ENCODE measurements around the gene PAXIP1.
"Not testable (repeated sequence)": the region's sequence is repeated elsewhere in the genome, so short reads cannot be mapped to it uniquely, and the experiment has no call there.

The PAXIP1 gene, protein sequence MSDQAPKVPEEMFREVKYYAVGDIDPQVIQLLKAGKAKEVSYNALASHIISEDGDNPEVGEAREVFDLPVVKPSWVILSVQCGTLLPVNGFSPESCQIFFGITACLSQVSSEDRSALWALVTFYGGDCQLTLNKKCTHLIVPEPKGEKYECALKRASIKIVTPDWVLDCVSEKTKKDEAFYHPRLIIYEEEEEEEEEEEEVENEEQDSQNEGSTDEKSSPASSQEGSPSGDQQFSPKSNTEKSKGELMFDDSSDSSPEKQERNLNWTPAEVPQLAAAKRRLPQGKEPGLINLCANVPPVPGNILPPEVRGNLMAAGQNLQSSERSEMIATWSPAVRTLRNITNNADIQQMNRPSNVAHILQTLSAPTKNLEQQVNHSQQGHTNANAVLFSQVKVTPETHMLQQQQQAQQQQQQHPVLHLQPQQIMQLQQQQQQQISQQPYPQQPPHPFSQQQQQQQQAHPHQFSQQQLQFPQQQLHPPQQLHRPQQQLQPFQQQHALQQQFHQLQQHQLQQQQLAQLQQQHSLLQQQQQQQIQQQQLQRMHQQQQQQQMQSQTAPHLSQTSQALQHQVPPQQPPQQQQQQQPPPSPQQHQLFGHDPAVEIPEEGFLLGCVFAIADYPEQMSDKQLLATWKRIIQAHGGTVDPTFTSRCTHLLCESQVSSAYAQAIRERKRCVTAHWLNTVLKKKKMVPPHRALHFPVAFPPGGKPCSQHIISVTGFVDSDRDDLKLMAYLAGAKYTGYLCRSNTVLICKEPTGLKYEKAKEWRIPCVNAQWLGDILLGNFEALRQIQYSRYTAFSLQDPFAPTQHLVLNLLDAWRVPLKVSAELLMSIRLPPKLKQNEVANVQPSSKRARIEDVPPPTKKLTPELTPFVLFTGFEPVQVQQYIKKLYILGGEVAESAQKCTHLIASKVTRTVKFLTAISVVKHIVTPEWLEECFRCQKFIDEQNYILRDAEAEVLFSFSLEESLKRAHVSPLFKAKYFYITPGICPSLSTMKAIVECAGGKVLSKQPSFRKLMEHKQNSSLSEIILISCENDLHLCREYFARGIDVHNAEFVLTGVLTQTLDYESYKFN

DNA sequence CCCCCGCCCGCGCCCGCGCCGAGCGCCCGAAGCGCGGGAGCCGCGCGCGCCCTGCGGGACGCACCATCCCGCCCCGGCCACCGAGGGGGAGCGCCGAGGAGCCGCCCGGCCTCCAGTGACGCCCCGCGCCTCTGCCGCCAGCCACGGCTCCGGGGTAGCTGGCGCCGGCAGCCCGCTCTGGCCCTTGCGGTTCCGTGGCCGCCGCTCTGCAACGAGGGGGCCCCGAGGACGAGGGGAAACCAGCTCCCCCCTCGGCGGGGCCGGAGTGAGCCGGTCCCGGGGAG lies at the start of gene PAXIP1:
PAXIP1 (minus strand) TSS at position 33 of the 284 bp plus-strand sequence. CDS start 195 bp downstream, outside the sequence.
- Mint-ChIP-seq H3K4me3 (peak within 1 kb of the TSS; percentile 89), H3K27me3 (no peaks in the 10 kb centered on the region), H3K9me3 (no peaks in the 10 kb centered on the region), H3K4me1 (peaks cover 9% of the 10 kb centered on the region), H3K27ac (peak within 1 kb of the TSS; percentile 92 to 98)
- ATAC-seq (peak; percentile 79), DNase-seq (peak in 1 of 2 donors; percentile 82)

DNA sequence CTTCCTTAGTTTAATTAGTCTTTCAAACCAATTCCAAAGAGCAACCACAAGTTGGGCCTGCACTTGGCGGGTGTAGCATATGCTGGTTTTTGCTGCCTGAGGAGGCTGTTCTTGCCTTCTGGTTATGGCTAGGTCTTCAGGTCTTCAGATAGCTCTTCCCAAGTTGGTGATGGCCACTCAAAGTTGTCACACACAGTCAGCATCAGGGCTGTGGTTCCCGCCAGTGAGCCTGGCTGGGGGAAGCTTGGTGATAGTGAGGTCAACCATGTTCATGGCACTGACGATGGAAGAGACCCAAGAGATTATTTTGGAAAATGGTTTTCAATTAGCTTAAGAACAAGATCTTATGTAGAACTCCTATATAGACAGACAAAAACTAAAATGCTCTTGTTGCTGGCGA lies 48.4 kb upstream of the PAXIP1 start:
- DNase-seq (no peak), ATAC-seq (no peak)
- H3K4me3 Mint-ChIP-seq, result no peak overlapping the region
- peaks cover 7% of the 10 kb centered on the region for H3K27me3 Mint-ChIP-seq
- H3K4me1 Mint-ChIP-seq, result no peaks in the 10 kb centered on the region
- no peak overlapping the region for H3K27ac Mint-ChIP-seq
- H3K9me3 Mint-ChIP-seq, result no peaks in the 10 kb centered on the region

DNA sequence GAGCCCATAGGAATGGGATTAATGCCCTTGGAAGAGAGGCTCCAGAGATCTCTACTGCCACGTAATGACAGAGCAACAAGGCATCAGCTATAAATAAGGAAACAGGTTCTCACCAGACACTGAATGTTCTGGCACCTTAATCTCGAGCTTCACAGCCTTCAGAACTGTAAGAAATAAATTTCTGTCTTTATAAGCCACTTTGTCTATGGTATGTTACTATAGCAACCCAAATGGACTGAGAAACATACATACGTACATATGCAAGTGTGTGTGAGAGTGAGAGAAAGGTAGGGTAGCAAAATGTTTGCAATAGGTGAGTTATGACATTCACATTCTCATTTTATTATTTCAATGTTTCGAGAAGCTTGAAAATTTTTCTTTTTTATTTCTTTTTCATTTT lies 45.1 kb upstream of the PAXIP1 start:
- no peak for ATAC-seq
- Mint-ChIP-seq H3K27me3 (peaks cover 10% of the 10 kb centered on the region), H3K4me3 (no peak overlapping the region), H3K27ac (peak overlapping the region in 1 of 2 donors; percentile 54), H3K4me1 (no peaks in the 10 kb centered on the region), H3K9me3 (no peaks in the 10 kb centered on the region)
- no peak for DNase-seq

DNA sequence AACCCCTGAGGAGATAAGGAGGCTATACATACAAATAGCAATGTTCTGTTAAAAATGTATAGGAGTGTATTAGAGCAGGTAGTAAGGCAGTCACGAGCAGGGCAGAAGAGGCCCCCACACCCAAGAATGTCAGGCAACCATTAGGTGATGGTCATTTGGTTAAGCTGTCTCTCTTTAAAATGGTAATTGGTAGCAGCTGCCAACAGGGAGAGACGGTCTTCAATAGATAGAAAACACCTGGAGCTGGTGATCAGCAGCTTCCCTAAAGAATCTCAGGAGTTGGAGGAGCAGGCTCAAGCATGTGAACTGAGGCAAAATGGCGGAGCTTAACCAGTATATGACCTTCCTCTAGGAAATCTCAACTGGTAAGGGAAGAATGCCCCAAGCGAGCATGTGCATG lies 40.8 kb upstream of the PAXIP1 start:
- no peaks in the 10 kb centered on the region for H3K9me3 Mint-ChIP-seq
- no peak overlapping the region for H3K27ac Mint-ChIP-seq
- H3K4me3 Mint-ChIP-seq, result no peak overlapping the region
- no peak for ATAC-seq
- peaks cover 21% of the 10 kb centered on the region for H3K27me3 Mint-ChIP-seq
- no peaks in the 10 kb centered on the region for H3K4me1 Mint-ChIP-seq
- DNase-seq, result no peak

DNA sequence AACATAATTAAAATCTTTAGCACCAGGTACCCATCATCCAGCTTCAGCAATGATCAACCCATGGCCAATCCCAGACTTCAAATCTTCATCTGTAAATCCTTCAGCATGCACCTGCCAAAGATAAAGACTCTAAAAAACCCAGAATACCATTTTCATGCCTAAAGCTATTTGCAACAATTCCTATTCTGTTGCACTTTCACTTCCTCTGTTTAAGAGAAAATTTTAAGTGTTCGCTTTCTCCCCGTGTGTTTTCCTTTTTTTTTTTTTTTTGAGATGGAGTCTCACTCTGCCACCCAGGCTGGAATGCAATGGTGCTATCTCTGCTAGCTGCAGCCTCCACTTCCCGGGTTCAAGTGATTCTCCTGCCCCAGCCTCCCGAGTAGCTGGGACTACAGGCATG lies 35.4 kb upstream of the PAXIP1 start:
- Mint-ChIP-seq H3K9me3 (no peaks in the 10 kb centered on the region), H3K4me1 (no peaks in the 10 kb centered on the region), H3K4me3 (no peak overlapping the region), H3K27me3 (peaks cover 21% of the 10 kb centered on the region), H3K27ac (no peak overlapping the region)
- DNase-seq (no peak), ATAC-seq (no peak)

DNA sequence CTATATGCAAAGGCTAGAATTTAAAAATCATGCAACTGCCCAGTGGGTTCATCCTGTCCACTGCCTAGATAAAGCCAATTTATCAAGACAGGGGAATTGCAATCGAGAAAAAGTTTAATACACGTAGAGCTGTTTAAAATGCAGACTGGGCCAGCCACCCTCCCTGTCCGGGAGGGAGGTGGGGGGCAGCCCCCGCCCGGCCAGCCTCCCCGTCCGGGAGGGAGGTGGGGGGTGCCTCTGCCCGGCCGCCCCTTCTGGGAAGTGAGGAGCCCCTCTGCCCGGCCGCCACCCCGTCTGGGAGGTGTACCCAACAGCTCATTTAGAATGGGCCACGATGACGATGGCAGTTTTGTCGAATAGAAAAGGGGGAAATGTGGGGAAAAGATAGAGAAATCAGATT lies 31.6 kb upstream of the PAXIP1 start:
- H3K4me3 Mint-ChIP-seq, H3K27ac Mint-ChIP-seq, ATAC-seq, H3K4me1 Mint-ChIP-seq, DNase-seq, H3K9me3 Mint-ChIP-seq: not testable (repeated sequence)
- peaks cover 14% of the 10 kb centered on the region for H3K27me3 Mint-ChIP-seq

DNA sequence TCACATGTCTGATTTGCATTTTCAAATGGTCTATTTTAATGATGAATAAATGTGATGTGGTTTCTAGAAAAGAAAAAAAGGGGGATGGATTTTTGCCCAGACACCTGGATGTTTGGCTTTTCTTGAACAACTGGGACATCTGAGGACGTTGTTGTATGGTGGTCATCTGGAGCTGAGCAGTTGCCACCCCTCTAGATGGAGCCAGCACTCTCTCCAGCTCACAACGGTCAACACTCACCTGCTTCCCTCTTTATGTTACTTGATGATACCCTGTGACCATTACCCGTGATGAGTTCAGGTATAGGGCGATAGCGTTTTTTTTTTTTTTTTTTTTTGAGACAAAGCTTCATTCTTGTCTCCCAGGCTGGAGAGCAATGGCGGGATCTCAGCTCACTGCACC lies 30.1 kb upstream of the PAXIP1 start:
- H3K9me3 Mint-ChIP-seq, result peaks cover 0 to 4% of the 10 kb centered on the region in 2 donors
- ATAC-seq (no peak), DNase-seq (no peak)
- H3K4me1 Mint-ChIP-seq, result no peaks in the 10 kb centered on the region
- no peak overlapping the region for H3K27ac Mint-ChIP-seq
- peaks cover 12% of the 10 kb centered on the region for H3K27me3 Mint-ChIP-seq
- no peak overlapping the region for H3K4me3 Mint-ChIP-seq

DNA sequence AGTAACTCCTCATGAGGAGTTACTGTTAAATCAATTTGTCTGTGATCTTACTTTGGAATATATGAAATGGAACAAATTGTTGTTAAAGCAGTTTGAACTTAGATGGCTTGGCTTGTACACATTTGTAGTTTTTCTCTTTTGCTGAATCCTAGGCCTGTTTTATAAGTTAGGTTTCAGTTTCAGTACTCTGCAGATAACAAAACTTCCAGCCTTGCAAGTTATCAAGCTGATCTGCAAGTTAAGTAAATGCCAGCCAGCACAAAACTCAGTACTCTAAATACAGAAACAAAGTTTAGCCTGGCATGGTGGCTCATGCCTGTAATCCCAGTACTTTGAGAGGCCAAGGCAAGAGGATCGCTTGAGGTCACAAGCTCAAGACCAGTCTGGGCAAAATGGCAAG lies 25.0 kb upstream of the PAXIP1 start:
- DNase-seq (no peak), ATAC-seq (no peak)
- H3K27ac Mint-ChIP-seq, result no peak overlapping the region
- peaks cover 6% of the 10 kb centered on the region for H3K27me3 Mint-ChIP-seq
- peaks cover 0 to 4% of the 10 kb centered on the region in 2 donors for H3K9me3 Mint-ChIP-seq
- no peaks in the 10 kb centered on the region for H3K4me1 Mint-ChIP-seq
- H3K4me3 Mint-ChIP-seq, result no peak overlapping the region

DNA sequence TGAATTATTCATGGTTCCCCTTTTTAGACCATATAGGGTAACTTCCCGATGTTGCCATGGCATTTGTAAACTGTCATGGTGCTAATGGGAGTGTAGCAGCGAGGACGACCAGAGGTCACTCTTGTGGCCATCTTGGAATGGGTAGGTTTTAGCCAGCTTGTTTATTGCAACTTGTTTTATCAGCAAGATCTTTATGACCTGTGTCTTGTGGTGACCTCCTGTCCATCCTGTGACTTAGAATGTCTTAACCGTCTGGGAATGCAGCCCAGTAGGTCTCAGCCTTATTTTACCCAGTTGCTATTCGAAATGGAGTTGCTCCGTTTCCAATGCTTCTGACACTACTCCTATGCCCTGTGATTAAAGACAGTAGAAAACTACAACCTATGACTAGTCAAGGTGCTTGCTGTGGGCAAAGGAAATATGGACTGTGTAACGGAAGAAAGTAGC lies 18.8 kb upstream of the PAXIP1 start:
- ATAC-seq (no peak), DNase-seq (no peak)
- H3K4me1 Mint-ChIP-seq, result no peaks in the 10 kb centered on the region
- no peak overlapping the region for H3K27ac Mint-ChIP-seq
- H3K4me3 Mint-ChIP-seq, result no peak overlapping the region
- H3K9me3 Mint-ChIP-seq, result no peaks in the 10 kb centered on the region
- H3K27me3 Mint-ChIP-seq, result no peaks in the 10 kb centered on the region

DNA sequence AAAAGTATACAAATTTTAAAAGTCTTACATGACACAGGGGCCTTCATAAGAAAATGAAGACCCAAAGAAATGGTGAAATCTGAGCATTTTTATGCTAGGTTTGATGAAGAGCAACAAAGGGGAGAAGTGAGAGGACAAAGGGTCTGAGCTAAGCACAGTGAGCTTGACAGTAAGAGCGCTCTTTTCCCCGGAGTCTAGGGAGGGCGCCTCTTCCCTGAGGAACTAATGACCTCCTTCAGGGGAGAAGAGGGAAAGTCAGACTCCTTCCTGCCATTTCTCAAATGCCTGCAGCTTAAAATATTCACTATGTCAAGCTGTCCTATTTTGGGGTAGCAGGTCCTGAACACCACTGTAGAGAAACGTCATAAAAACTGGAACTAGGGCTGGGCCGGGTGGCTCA lies 18.1 kb upstream of the PAXIP1 start:
- no peak overlapping the region for H3K27ac Mint-ChIP-seq
- H3K9me3 Mint-ChIP-seq, result no peaks in the 10 kb centered on the region
- no peaks in the 10 kb centered on the region for H3K27me3 Mint-ChIP-seq
- H3K4me3 Mint-ChIP-seq, result no peak overlapping the region
- ATAC-seq (no peak), DNase-seq (no peak)
- H3K4me1 Mint-ChIP-seq, result no peaks in the 10 kb centered on the region

DNA sequence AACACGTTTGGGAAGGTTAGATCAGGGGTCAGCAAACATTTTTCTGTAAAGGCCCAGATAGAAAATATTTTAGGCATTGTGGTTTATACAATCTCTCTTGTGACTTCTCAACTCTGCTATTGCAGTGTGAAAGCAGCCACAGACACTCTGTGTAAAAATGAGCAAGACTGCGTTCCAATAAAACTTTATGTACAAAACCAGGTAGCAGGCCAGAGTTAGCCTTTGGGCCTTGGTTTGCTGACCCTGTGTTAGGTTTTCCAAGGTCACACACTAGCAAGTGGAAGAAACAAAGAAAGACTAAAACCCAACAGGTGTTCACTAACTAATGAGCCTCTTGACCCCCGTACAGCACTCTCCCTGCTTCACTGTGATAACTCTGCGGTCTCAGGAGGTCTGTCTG lies 14.9 kb upstream of the PAXIP1 start:
- H3K9me3 Mint-ChIP-seq, result no peaks in the 10 kb centered on the region
- H3K4me1 Mint-ChIP-seq, result no peaks in the 10 kb centered on the region
- no peak overlapping the region for H3K27ac Mint-ChIP-seq
- no peak overlapping the region for H3K4me3 Mint-ChIP-seq
- DNase-seq, result no peak
- ATAC-seq, result no peak
- no peaks in the 10 kb centered on the region for H3K27me3 Mint-ChIP-seq

DNA sequence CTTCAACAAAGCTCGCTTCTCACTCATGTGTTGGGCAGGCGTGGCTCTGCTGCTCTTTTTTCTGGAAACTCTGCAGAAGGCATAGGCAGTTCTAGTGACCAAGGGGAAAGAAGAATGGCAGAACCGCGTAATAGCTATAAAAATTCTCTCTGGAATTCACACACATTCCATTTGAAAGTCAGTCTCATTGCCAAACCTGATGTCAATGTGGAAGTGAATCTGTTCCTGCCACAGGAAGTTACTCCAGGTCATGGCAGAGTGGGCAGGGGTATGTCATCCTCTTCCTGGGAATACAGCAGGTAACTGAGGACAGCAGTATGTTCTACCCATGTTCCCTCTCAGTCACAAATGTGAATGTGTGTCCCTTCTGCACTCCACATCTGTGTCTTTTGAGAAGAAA lies 8.2 kb upstream of the PAXIP1 start:
- no peak overlapping the region for H3K27ac Mint-ChIP-seq
- no peak overlapping the region for H3K4me3 Mint-ChIP-seq
- no peaks in the 10 kb centered on the region for H3K27me3 Mint-ChIP-seq
- no peaks in the 10 kb centered on the region for H3K9me3 Mint-ChIP-seq
- ATAC-seq (no peak), DNase-seq (no peak)
- H3K4me1 Mint-ChIP-seq, result no peaks in the 10 kb centered on the region

DNA sequence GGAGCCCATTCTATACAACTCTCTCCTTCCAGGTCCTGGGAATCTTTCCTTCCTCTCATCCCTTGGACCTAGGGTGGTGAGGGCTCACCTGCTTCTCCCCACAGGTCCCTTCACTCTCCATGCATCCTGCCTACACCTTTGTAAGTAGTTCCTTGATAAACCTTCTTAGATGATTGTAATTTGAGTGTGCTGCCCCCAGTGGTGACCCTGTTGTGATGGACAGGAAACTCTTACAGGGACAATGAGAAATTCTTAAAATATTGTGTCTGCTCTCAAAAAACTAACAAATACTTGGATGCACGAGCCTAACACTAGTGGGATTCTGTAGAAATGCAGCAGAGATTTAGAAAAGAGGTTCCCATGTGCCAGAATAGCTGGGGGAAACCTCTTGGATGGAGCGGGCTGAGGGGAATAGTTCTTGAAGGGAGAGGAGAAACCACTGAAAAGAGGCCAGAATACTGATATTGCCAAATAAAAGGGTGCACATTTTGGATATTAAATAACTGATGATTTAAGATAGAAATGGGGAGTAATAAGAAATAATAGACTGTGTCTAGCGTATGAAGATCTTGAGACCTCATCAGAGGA lies 6.7 kb upstream of the PAXIP1 start:
- Mint-ChIP-seq H3K27ac (no peak overlapping the region), H3K9me3 (no peaks in the 10 kb centered on the region), H3K4me1 (peaks cover 2% of the 10 kb centered on the region), H3K27me3 (no peaks in the 10 kb centered on the region), H3K4me3 (no peak overlapping the region)
- DNase-seq, result no peak
- no peak for ATAC-seq

DNA sequence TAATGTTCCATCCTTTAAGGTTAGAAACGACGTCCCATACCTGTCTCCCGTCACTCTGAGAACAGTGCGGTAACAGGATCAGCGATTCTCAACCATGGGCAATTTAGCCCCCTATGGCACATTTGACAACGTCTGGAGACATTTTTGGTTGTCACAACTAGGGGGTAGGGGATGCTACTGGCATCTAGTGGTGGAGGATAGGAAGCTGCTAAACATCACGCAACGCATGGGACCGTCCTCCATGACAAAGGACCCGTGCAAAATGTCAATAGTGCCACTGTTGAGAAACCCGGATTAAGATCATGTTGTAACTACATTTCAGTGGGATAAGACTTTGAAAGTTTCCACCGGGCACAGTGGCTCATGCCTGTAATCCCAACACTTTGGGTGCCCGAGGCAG lies 5.0 kb upstream of the PAXIP1 start:
- Mint-ChIP-seq H3K4me1 (peaks cover 9% of the 10 kb centered on the region), H3K27me3 (no peaks in the 10 kb centered on the region), H3K4me3 (no peak overlapping the region), H3K27ac (no peak overlapping the region), H3K9me3 (no peaks in the 10 kb centered on the region)
- DNase-seq, result peak; percentile 18 to 22
- ATAC-seq, result no peak

DNA sequence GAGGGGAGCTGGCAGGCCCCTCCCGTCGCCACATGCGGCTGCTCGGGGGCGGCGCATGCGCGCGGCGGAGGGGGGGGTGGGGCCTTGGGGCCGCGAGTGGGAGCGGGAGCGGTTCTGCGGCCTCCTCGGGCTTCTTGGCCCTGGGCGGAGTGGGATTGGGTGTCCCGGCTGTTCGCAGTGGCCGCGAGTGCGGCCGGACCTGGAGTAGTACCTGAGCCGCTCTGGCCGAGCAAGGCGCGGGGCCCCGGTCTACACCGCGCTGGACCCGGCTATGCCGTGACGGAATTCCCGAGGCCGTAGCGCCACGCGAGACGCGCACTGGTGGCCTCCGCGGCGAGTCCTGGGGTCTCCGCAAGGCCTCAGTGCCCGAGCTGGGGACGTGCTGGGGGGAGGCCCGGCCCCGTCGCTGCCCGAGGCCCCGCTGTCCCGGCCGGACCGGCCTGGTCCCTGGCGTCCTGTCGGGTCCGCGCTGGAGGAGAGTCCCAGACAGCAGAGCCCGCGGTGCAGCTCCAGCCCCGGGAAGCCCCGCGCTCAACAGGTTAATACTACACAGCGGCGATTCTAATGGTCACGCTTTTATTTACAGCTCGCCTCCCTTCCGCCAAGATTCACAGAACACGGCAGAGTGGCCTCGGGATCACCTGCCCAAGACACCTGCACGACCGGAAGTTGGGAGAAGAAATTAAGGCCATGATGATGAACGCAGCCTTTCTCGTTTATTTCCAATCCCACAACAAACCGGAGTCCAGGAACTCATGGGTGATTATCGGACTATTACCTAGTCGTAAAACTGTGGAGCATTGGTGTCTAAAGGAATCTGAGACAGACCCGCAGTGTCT lies 671 bp upstream of the PAXIP1 start:
- Mint-ChIP-seq H3K4me1 (peaks cover 9% of the 10 kb centered on the region), H3K27ac (peak overlapping the region; percentile 92 to 98), H3K9me3 (no peaks in the 10 kb centered on the region), H3K4me3 (peak overlapping the region; percentile 89), H3K27me3 (no peaks in the 10 kb centered on the region)
- peak; percentile 81 for ATAC-seq
- peak in 1 of 2 donors; percentile 84 for DNase-seq
